ENCODE results near the gene WNT4. TPM values are rescaled to one million over a fixed set of nuclear protein-coding genes. Genes with fewer than 3 reads are reported as not detected.
A peak's percentile ranks its signal among the peaks of the same experiment; 100 is the strongest.

The WNT4 gene
- total RNA-seq, 2 donors from 2014 or later = 0.16 TPM; not detected in 1

GRCh38 chr1:22122273-22123070 lies 20.4 kb downstream of the WNT4 start:
- no peaks in the 10 kb centered on the region for H3K27me3 ChIP-seq
- H3K4me1 ChIP-seq = peaks cover 0 to 7% of the 10 kb centered on the region in 2 donors
- no peak for DNase-seq (ENCODE audit: low spot score)
- TF ChIP-seq CTCF (IDR thresholded peaks at IDR 0.05) = no peak
- H3K4me3 ChIP-seq = no peak overlapping the region
- H3K27ac ChIP-seq = no peak overlapping the region
- no peaks in the 10 kb centered on the region for H3K9me3 ChIP-seq
- peaks cover 12% of the 10 kb centered on the region for H3K36me3 ChIP-seq

- no peak for TF ChIP-seq CTCF (IDR thresholded peaks at IDR 0.05)
- no peaks in the 10 kb centered on the region for H3K27me3 ChIP-seq
- no peak overlapping the region for H3K27ac ChIP-seq
- H3K36me3 ChIP-seq = peaks cover 12% of the 10 kb centered on the region
- DNase-seq (ENCODE audit: low spot score) = no peak
- peaks cover 0 to 17% of the 10 kb centered on the region in 2 donors for H3K4me1 ChIP-seq
- no peak overlapping the region for H3K4me3 ChIP-seq
- H3K9me3 ChIP-seq = no peaks in the 10 kb centered on the region
Measured at GRCh38 chr1:22121421-22121911, 21.4 kb downstream of the WNT4 start.

GRCh38 chr1:22120469-22120790 lies 22.5 kb downstream of the WNT4 start:
- TF ChIP-seq CTCF (IDR thresholded peaks at IDR 0.05) = no peak
- DNase-seq (ENCODE audit: low spot score) = no peak
- no peak overlapping the region for H3K4me3 ChIP-seq

GRCh38 chr1:22119626-22120468 lies 23.1 kb downstream of the WNT4 start:
- H3K36me3 ChIP-seq = peaks cover 12% of the 10 kb centered on the region
- no peak overlapping the region for H3K4me3 ChIP-seq
- no peak for DNase-seq (ENCODE audit: low spot score)
- peaks cover 0 to 25% of the 10 kb centered on the region in 2 donors for H3K4me1 ChIP-seq
- H3K27ac ChIP-seq = no peak overlapping the region
- no peak for TF ChIP-seq CTCF (IDR thresholded peaks at IDR 0.05)
- no peaks in the 10 kb centered on the region for H3K27me3 ChIP-seq
- H3K9me3 ChIP-seq = no peaks in the 10 kb centered on the region

More at GRCh38 chr1:22120469-22120790, 22.5 kb downstream of the WNT4 start:
- Histone ChIP-seq H3K4me1 (peaks cover 0 to 19% of the 10 kb centered on the region in 2 donors), H3K27me3 (no peaks in the 10 kb centered on the region), H3K36me3 (peaks cover 12% of the 10 kb centered on the region), H3K27ac (no peak overlapping the region), H3K9me3 (no peaks in the 10 kb centered on the region)

GRCh38 chr1:22118291-22118992 lies 24.5 kb downstream of the WNT4 start:
- TF ChIP-seq CTCF (IDR thresholded peaks at IDR 0.05) = no peak
- H3K27me3 ChIP-seq = no peaks in the 10 kb centered on the region
- H3K9me3 ChIP-seq = no peaks in the 10 kb centered on the region
- no peak overlapping the region for H3K4me3 ChIP-seq
- DNase-seq (ENCODE audit: low spot score) = no peak
- peak overlapping the region in 1 of 2 donors; percentile 3 for H3K27ac ChIP-seq
- H3K36me3 ChIP-seq = peaks cover 12% of the 10 kb centered on the region
- H3K4me1 ChIP-seq = peaks cover 0 to 39% of the 10 kb centered on the region in 2 donors

Data from right atrium auricular region (tissue), 2 donors.